SU-DHL-6 (cell line): Measurements from ENCODE around the gene RRP9.
"Not testable (repeated sequence)": the region's sequence is repeated elsewhere in the genome, so short reads cannot be mapped to it uniquely, and the experiment has no call there.

ENCODE experiments used
- H2AFZ ChIP-seq: fragments of 200-600 bp; sonication (generic); 2 replicates; pipeline ENCODE4 v1.6.1; 2014; ENCODE audit warnings: low read depth, mild to moderate bottlenecking, moderate library complexity, mixed read lengths, antibody characterized with exemption, low read length; ENCODE audit not compliant: severe bottlenecking
- H3F3A ChIP-seq: fragments of 200-600 bp; shearing (Covaris generic); 2 replicates; pipeline ENCODE4 v1.6.0; 2016; ENCODE audit warnings: antibody characterized with exemption, mild to moderate bottlenecking; ENCODE audit not compliant: insufficient read depth
- H3K27ac ChIP-seq: fragments of 200-600 bp; sonication (generic); 2 replicates; pipeline ENCODE4 v1.5.1; 2016; ENCODE audit warnings: low read depth, mild to moderate bottlenecking, low read length, moderate library complexity, mixed read lengths
- H3K27me3 ChIP-seq: fragments of 200-600 bp; sonication (generic), shearing (Covaris generic); 2 replicates; pipeline ENCODE4 v1.6.0; 2014; ENCODE audit warnings: mild to moderate bottlenecking, low read length
- H3K36me3 ChIP-seq: fragments of 200-600 bp; sonication (generic); 2 replicates; pipeline ENCODE4 v1.6.1; 2014; ENCODE audit warnings: mild to moderate bottlenecking, low read length, mixed read lengths
- H3K4me2 ChIP-seq: fragments of 300-600, 200-600 bp; shearing (Covaris generic), sonication (generic); 2 replicates; pipeline ENCODE4 v1.6.0; 2014; ENCODE audit warnings: low read length, low read depth, mild to moderate bottlenecking; ENCODE audit not compliant: poor library complexity, severe bottlenecking
- H3K4me3 ChIP-seq: fragments of 200-600 bp; sonication (generic); 2 replicates; pipeline ENCODE4 v1.5.1; 2014; ENCODE audit warnings: antibody characterized with exemption, low read length, mild to moderate bottlenecking, mixed read lengths; ENCODE audit not compliant: insufficient read depth, poor library complexity, severe bottlenecking
- H3K79me2 ChIP-seq: fragments of 200-600 bp; sonication (generic); 2 replicates; pipeline ENCODE4 v1.6.1; 2014; ENCODE audit warnings: mild to moderate bottlenecking, low read length, moderate library complexity; ENCODE audit not compliant: insufficient read depth
- H3K9ac ChIP-seq: fragments of 200-600 bp; sonication (generic); 2 replicates; pipeline ENCODE4 v1.7.0; 2014; ENCODE audit warnings: mild to moderate bottlenecking, low read length
- H3K9me2 ChIP-seq: fragments of 200-600 bp; sonication (generic); replicated peaks from 2 replicates; pipeline ENCODE4 v1.6.1; 2014; ENCODE audit warnings: low read length; ENCODE audit not compliant: insufficient read depth
- H3K9me3 ChIP-seq: fragments of 200-600 bp; sonication (generic); 2 replicates; pipeline ENCODE4 v1.6.1; 2014; ENCODE audit warnings: low read length, mixed read lengths; ENCODE audit not compliant: insufficient read depth
- H4K20me1 ChIP-seq: fragments of 200-600 bp; sonication (generic); 2 replicates; pipeline ENCODE4 v1.6.1; 2014; ENCODE audit warnings: low read depth, mild to moderate bottlenecking, antibody characterized with exemption, low read length, moderate library complexity, mixed read lengths
- CTCF ChIP-seq: fragments of 200-600 bp; sonication (generic); IDR thresholded peaks from one replicate; pipeline ENCODE4 v1.5.1; 2017; ENCODE audit warnings: antibody characterized with exemption, mild to moderate bottlenecking, low read length, moderate library complexity; ENCODE audit not compliant: insufficient read depth, poor library complexity, severe bottlenecking
- EZH2phosphoT487 ChIP-seq: fragments of 200-600 bp; sonication (generic), shearing (Covaris generic); conservative IDR thresholded peaks from 2 replicates; pipeline ENCODE4 v1.6.1; 2018; ENCODE audit warnings: mild to moderate bottlenecking, antibody characterized with exemption, low read length, moderate library complexity, mixed read lengths

RRP9 gene, protein sequence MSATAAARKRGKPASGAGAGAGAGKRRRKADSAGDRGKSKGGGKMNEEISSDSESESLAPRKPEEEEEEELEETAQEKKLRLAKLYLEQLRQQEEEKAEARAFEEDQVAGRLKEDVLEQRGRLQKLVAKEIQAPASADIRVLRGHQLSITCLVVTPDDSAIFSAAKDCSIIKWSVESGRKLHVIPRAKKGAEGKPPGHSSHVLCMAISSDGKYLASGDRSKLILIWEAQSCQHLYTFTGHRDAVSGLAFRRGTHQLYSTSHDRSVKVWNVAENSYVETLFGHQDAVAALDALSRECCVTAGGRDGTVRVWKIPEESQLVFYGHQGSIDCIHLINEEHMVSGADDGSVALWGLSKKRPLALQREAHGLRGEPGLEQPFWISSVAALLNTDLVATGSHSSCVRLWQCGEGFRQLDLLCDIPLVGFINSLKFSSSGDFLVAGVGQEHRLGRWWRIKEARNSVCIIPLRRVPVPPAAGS

DNA sequence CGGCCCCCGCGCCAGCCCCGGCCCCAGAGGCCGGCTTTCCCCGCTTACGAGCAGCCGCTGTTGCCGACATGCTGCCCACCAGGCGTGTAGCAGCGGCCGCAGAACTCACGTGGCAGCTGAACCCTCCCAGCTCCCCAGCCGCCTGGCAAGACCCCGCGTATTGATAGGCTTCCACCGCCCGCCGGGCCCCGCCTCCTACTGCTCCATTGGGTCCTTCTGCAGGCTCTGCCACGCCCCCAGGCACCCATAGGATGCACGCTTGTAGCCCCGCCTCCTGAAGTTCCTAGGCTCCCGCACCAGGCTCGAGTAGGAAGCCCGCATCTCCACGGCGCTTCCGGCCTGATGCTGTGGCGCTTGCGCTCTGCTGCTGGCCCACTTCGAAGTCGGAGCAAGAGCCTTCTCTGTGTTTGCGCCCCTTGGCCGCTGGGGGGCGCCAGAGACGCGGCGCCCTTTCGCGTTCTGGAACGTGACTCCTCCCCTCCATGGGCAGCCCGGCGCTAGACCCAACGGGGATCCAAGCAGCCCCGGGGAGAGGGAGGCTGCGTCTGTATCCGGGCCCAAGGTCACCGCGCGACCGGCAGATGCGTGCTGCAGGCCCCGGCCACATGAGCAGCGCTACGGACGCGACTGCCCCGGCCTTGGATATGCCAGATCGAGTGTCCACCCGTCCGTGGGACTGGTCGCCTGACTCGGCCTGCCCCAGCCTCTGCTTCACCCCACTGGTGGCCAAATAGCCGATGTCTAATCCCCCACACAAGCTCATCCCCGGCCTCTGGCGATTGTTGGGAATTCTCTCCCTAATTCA is at the start of gene RRP9, which contains the start of gene PARP3:
TSS of gene RRP9 (minus strand) at position 107 of the 805 bp plus-strand sequence. CDS start at position 70, 37 bp downstream.
TSS of gene PARP3 (plus strand) at position 566 of the 805 bp plus-strand sequence. CDS start 993 bp downstream, outside the sequence.
- Histone ChIP-seq H3K27ac (no peak within 1 kb of the TSS), H4K20me1 (no peaks in the 10 kb centered on the region), H2AFZ (peak within 1 kb of the TSS; percentile 93), H3K79me2 (peaks cover 24% of the 10 kb centered on the region), H3K9me3 (no peaks in the 10 kb centered on the region), H3K9ac (peak within 1 kb of the TSS; percentile 83), H3K36me3 (no peaks in the 10 kb centered on the region), H3F3A (no peaks in the 10 kb centered on the region), H3K4me3 (peak within 1 kb of the TSS; percentile 85), H3K9me2 (no peaks in the 10 kb centered on the region), H3K4me2 (peak within 1 kb of the TSS; percentile 79), H3K27me3 (no peaks in the 10 kb centered on the region)
- TF ChIP-seq EZH2phosphoT487 (no peak), CTCF (peak; percentile 97)

DNA sequence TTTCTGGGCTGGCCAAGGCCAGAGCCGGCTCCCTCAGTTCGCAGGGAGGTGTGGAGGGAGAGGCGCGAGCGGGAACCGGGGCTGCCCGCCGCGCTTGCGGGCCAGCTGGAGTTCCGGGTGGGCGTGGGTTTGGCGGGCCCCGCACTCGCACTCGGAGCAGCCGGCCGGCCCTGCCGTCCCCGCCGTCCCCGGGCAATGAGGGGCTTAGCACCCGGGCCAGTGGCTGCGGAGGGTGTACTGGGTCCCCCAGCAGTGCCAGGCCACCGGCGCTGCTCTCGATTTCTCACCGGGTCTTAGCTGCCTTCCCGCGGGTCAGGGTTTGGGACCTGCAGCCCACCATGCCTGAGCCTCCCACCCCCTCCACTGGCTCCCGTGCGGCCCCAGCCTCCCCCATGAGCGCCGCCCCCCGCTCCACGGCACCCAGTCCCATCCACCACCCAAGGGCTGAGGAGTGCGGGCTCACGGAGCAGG is 48.8 kb upstream of the RRP9 start:
- not testable (repeated sequence) for H4K20me1 ChIP-seq, H3K27ac ChIP-seq
- H3K36me3 ChIP-seq: peaks cover 21% of the 10 kb centered on the region

GRCh38 chr3:51988286-51989146 is 46.8 kb upstream of the RRP9 start:
- Histone ChIP-seq H3K9me3 (no peaks in the 10 kb centered on the region), H4K20me1 (no peaks in the 10 kb centered on the region), H3K4me2 (no peak overlapping the region), H3K4me3 (no peak overlapping the region), H3F3A (peaks cover 23% of the 10 kb centered on the region), H3K27ac (no peak overlapping the region), H3K9me2 (no peaks in the 10 kb centered on the region), H3K36me3 (peaks cover 8% of the 10 kb centered on the region; the same call in 1 of the 2 replicates), H2AFZ (no peak overlapping the region), H3K79me2 (0 out of 2 replicates have a peak, but pooled peaks cover 3% of the 10 kb centered on the region), H3K27me3 (no peaks in the 10 kb centered on the region), H3K9ac (no peak overlapping the region)
- TF ChIP-seq CTCF (no peak), EZH2phosphoT487 (no peak)

More for the DNA sequence above, 48.8 kb upstream of the RRP9 start:
- not testable (repeated sequence) for H3K9me3 ChIP-seq, H3K4me3 ChIP-seq, H2AFZ ChIP-seq, H3K9me2 ChIP-seq, H3K9ac ChIP-seq, H3K27me3 ChIP-seq, H3K4me2 ChIP-seq
- Histone ChIP-seq H3F3A (peaks cover 25% of the 10 kb centered on the region), H3K79me2 (peaks cover 19% of the 10 kb centered on the region)
